ENCODE results near the gene PRKX.
A peak's percentile ranks its signal among the peaks of the same experiment; 100 is the strongest.
"Not testable (repeated sequence)": the region's sequence is repeated elsewhere in the genome, so short reads cannot be mapped to it uniquely, and the experiment has no call there.

The PRKX gene

GRCh38 chrX:3664921-3665320 lies 48.5 kb downstream of the PRKX start:
- TF ChIP-seq POLR2A (IDR thresholded peaks at IDR 0.05; ENCODE audit: low read depth, low read length) (no peak), POLR2AphosphoS5 (IDR thresholded peaks at IDR 0.05; ENCODE audit: low read depth, low read length) (no peak), TAF1 (IDR thresholded peaks at IDR 0.05; ENCODE audit: borderline replicate concordance, low read depth, low read length) (no peak)
- FAIRE-seq: peak; percentile 81

GRCh38 chrX:3663576-3664250 lies 49.7 kb downstream of the PRKX start:
- peak; percentile 33 for FAIRE-seq
- DNase-seq (ENCODE audit: insufficient read length): not testable (repeated sequence)

More at GRCh38 chrX:3664921-3665320, 48.5 kb downstream of the PRKX start:
- DNase-seq (ENCODE audit: insufficient read length): no peak

DNA sequence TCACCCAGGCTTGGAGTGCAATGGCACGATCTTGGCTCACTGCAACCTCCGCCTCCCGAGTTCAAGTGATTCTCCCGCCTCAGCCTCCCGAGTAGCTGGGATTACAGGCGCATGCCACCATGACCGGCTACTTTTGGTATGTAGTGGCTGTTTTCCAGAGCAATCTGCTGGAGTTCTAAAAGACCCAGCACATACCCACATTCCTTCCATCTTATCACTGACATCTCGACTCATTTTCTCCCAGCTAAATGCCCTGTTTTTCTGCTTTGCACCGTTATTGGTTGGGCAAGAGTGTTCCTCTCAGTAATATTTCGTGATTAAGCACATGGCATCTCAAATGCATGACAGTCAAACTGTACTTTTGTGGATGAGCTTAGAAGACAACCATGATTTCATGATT lies 53.7 kb downstream of the PRKX start:
- FAIRE-seq (no peak), DNase-seq (ENCODE audit: insufficient read length) (no peak)
- TF ChIP-seq TAF1 (IDR thresholded peaks at IDR 0.05; ENCODE audit: borderline replicate concordance, low read depth, low read length): no peak
- TF ChIP-seq POLR2A (IDR thresholded peaks at IDR 0.05; ENCODE audit: low read depth, low read length): no peak
- no peak for TF ChIP-seq POLR2AphosphoS5 (IDR thresholded peaks at IDR 0.05; ENCODE audit: low read depth, low read length)

GRCh38 chrX:3655181-3655580 lies 58.3 kb downstream of the PRKX start:
- DNase-seq (ENCODE audit: insufficient read length) (no peak), FAIRE-seq (no peak)
- no peak for TF ChIP-seq POLR2A (IDR thresholded peaks at IDR 0.05; ENCODE audit: low read depth, low read length)
- TF ChIP-seq TAF1 (IDR thresholded peaks at IDR 0.05; ENCODE audit: borderline replicate concordance, low read depth, low read length): no peak
- no peak for TF ChIP-seq POLR2AphosphoS5 (IDR thresholded peaks at IDR 0.05; ENCODE audit: low read depth, low read length)

GRCh38 chrX:3653111-3653510 lies 60.3 kb downstream of the PRKX start:
- FAIRE-seq (no peak), DNase-seq (ENCODE audit: insufficient read length) (no peak)
- TF ChIP-seq TAF1 (IDR thresholded peaks at IDR 0.05; ENCODE audit: borderline replicate concordance, low read depth, low read length) (no peak), POLR2AphosphoS5 (IDR thresholded peaks at IDR 0.05; ENCODE audit: low read depth, low read length) (no peak), POLR2A (IDR thresholded peaks at IDR 0.05; ENCODE audit: low read depth, low read length) (no peak)

DNA sequence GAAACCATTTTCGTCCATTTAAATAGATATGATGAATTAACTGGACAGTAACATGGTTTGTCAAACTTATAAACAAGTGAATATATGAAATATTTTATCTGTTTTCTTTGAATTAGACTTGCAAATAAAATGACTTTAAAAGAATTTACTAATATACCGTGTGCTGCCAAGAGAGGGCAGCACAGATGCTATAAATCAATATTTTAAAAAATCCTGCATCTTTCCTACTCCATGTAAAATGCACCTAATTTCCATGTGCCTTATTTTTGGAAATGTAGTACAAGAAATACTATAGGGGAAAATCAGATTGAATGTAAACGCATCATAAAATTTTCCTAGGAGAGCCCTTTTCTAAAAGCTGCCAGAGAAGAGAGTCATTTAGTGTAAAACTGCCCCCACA lies 62.2 kb downstream of the PRKX start:
- TF ChIP-seq POLR2A (IDR thresholded peaks at IDR 0.05; ENCODE audit: low read depth, low read length) (no peak), POLR2AphosphoS5 (IDR thresholded peaks at IDR 0.05; ENCODE audit: low read depth, low read length) (no peak), TAF1 (IDR thresholded peaks at IDR 0.05; ENCODE audit: borderline replicate concordance, low read depth, low read length) (no peak)
- FAIRE-seq: no peak
- no peak for DNase-seq (ENCODE audit: insufficient read length)

- no peak for TF ChIP-seq POLR2A (IDR thresholded peaks at IDR 0.05; ENCODE audit: low read depth, low read length)
- no peak for TF ChIP-seq TAF1 (IDR thresholded peaks at IDR 0.05; ENCODE audit: borderline replicate concordance, low read depth, low read length)
- no peak for TF ChIP-seq POLR2AphosphoS5 (IDR thresholded peaks at IDR 0.05; ENCODE audit: low read depth, low read length)
- no peak for FAIRE-seq
- no peak for DNase-seq (ENCODE audit: insufficient read length)
Measured at GRCh38 chrX:3648084-3648483, 65.4 kb downstream of the PRKX start.

GRCh38 chrX:3639858-3640631 lies 73.4 kb downstream of the PRKX start:
- peak; percentile 54 for FAIRE-seq
- not testable (repeated sequence) for DNase-seq (ENCODE audit: insufficient read length)

GRCh38 chrX:3639236-3639635 lies 74.2 kb downstream of the PRKX start:
- no peak for FAIRE-seq
- TF ChIP-seq POLR2A (IDR thresholded peaks at IDR 0.05; ENCODE audit: low read depth, low read length): no peak
- TF ChIP-seq TAF1 (IDR thresholded peaks at IDR 0.05; ENCODE audit: borderline replicate concordance, low read depth, low read length): no peak
- no peak for TF ChIP-seq POLR2AphosphoS5 (IDR thresholded peaks at IDR 0.05; ENCODE audit: low read depth, low read length)
- DNase-seq (ENCODE audit: insufficient read length): no peak

DNA sequence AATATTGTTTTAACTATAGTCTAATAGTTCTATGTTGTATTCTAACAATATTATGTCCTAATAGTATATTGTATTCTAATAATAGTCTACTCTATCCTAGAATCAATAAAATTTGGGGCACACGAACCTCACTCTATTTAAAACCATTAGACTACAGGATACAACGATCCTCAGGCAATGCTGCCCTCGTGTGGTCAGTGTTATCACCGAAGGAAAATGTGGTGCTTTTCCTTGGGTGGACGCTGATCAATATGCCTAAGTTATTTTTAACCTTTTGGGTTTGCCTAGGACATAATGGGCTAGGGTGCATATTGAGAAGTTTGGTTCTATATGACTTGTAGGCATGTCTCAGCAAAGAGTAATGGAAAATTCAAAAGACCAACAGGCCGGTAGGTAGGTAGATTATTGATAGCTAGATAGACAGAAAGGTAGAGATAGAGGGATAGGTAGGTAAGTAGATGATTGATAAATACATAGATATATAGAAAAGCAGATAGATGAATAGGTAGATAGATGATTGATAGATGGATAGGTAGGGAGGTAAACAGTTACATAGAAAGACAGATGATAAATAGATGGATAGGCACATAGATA lies 75.1 kb downstream of the PRKX start:
- TF ChIP-seq TAF1 (IDR thresholded peaks at IDR 0.05; ENCODE audit: borderline replicate concordance, low read depth, low read length) (no peak), POLR2AphosphoS5 (IDR thresholded peaks at IDR 0.05; ENCODE audit: low read depth, low read length) (no peak), POLR2A (IDR thresholded peaks at IDR 0.05; ENCODE audit: low read depth, low read length) (no peak)
- peak; percentile 43 for DNase-seq (ENCODE audit: insufficient read length)
- peak; percentile 87 for FAIRE-seq

DNA sequence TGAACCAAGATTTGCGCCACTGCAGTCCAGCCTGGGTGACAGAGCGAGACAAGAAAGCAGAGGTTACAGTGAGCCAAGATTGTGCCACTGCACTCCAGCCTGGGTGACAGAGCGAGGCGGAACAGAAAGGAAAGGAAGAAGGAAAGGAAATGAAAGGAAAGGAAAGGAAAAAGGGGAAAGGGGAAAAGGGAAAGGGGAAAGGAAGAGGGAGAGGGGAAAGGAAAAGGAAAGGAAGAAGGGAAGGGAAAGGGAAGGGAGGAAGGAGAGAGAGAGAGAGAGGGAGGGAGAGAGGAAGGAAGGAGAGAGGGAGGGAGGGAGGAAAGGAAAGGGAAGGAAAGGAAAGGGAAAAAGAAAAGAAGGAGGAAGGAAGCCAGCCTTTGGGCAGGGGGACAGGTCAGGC lies 76.6 kb downstream of the PRKX start:
- TF ChIP-seq POLR2A (IDR thresholded peaks at IDR 0.05; ENCODE audit: low read depth, low read length) (no peak), POLR2AphosphoS5 (IDR thresholded peaks at IDR 0.05; ENCODE audit: low read depth, low read length) (no peak), TAF1 (IDR thresholded peaks at IDR 0.05; ENCODE audit: borderline replicate concordance, low read depth, low read length) (no peak)
- no peak for FAIRE-seq
- DNase-seq (ENCODE audit: insufficient read length): no peak

DNA sequence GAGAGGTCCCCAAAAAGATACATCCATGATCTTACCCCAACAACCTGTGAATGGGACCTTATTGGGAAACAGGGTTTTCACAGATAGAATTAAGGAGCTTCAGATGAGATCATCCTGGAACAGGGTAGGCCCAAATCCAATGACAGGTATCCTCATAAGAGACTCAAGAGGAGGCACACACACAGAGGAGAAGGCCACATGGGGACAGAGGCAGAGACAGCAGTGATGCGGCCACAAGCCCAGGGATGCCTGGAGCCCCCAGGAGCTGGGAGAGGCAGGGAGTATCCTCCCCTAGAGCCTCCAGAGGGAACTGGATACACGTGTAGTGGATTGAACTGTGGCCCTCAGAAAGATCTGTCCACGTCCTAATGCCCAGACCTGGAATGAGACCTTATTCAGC lies 82.3 kb downstream of the PRKX start:
- no peak for FAIRE-seq
- TF ChIP-seq TAF1 (IDR thresholded peaks at IDR 0.05; ENCODE audit: borderline replicate concordance, low read depth, low read length) (no peak), POLR2A (IDR thresholded peaks at IDR 0.05; ENCODE audit: low read depth, low read length) (no peak), POLR2AphosphoS5 (IDR thresholded peaks at IDR 0.05; ENCODE audit: low read depth, low read length) (no peak)
- no peak for DNase-seq (ENCODE audit: insufficient read length)

Measured in GM12892 (cell line).